ENCODE data around the gene TANC2. TPM values are rescaled to one million over a fixed set of nuclear protein-coding genes. Genes with fewer than 3 reads are reported as not detected.
A peak's percentile ranks its signal among the peaks of the same experiment; 100 is the strongest.

The TANC2 gene
- total and polyA plus RNA-seq, 2 donors = 5.8 to 101 TPM

DNA sequence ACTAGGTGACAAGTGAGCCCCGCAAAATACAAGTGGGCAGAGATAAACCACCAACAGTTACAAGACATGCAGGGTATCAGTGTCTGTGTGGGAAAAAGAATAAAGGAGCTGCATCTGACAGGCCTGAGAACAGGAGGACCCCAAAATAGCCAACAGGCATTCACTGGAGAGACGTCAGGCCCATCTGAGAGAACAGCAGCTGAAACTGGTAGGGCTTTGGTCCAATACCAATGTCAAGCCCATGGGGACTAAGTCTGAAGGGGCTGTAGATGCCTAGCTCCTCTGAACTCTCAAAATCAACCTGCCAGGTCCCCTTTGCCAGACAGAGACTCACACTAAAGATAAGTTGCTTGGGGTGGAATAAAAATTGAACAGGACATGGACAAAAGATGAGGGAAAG, 30.5 kb upstream of the TANC2 start:
- Histone ChIP-seq H3K27ac (ENCODE audit: low read depth) (no peak overlapping the region), H3K36me3 (ENCODE audit: insufficient read depth) (no peaks in the 10 kb centered on the region), H3K4me3 (ENCODE audit: low read depth, low read length) (no peak overlapping the region), H3K4me1 (ENCODE audit: insufficient read depth) (no peaks in the 10 kb centered on the region)
- DNase-seq (ENCODE audit: extremely low spot score) = no peak
- WGBS = 66% methylated on average over 2 of the region's 2 CpGs

DNA sequence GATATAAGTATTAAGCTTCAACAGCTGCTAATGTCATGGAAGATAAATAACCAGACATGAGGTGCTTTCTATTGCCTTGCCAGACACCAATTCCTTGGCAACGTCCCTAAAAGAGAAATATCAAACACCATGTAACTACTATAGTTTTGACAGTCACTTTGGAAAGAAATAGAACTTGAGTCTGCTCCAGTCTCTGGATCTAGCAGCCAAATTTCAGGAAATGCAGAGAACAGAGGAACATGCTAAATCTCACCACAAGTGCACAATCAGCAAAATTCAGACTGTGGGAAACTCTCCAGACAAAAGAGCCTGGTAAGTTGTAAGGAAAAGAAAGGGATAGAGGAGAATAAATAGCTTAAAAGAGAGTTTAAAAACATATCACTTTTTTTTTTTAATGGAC, 28.4 kb upstream of the TANC2 start:
- no peak for DNase-seq (ENCODE audit: extremely low spot score)
- no peak overlapping the region for H3K4me3 ChIP-seq (ENCODE audit: low read depth, low read length)
- H3K4me1 ChIP-seq (ENCODE audit: insufficient read depth) = no peaks in the 10 kb centered on the region
- no peak overlapping the region for H3K27ac ChIP-seq (ENCODE audit: low read depth)
- H3K36me3 ChIP-seq (ENCODE audit: insufficient read depth) = no peaks in the 10 kb centered on the region
- 21% methylated on average over 1 of the region's 1 CpG for WGBS

DNA sequence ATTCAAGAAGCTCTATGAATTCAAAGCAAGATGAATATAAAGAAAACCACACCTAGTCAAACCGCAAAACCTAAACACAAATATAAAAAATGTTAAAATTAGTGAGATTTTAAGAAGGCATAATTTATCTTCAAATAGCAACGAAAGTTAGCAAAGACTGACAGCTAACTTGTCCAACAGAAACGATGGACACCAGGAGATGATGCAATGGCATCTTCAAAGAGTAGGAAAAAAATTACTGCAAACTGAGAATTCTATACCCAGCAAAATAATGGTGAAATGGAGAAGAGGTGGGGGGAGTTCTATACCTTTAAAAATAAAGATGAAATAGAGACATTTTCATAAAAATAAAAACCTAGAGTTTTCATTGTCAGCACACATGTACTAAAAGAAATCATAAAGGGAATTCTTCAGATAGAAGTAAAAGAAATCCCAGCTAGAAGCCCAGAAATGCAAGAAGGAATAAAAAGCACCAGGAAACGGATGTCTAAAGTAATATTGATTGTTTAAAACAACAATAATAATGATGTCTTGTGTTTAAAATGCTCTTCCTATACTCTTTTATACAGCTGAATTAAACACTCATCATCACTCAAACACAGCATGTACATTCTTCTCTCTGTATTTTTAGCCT, 24.6 kb upstream of the TANC2 start:
- WGBS = 89% methylated on average over 4 of the region's 4 CpGs
- Histone ChIP-seq H3K27ac (ENCODE audit: low read depth) (no peak overlapping the region), H3K4me1 (ENCODE audit: insufficient read depth) (no peaks in the 10 kb centered on the region), H3K4me3 (ENCODE audit: low read depth, low read length) (no peak overlapping the region), H3K36me3 (ENCODE audit: insufficient read depth) (no peaks in the 10 kb centered on the region)
- no peak for DNase-seq (ENCODE audit: extremely low spot score)

DNA sequence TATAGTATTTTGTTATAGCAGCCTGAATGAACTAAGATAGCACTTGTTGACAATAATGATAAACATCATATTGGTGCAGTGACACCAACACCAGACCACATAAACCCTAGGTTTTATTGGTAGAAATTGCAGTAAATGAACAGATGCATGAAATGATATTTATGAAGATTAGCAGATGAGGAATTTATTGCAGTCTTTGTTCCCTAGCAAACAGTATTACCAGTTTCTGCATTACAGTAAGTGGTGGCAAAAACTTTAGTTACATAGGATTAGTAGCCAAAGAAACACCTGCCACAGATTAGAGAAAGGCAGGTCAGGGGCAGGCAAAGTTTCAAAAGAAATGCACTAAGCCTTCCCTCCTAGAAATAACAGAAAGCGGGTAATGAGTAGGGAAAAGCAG, 17.7 kb upstream of the TANC2 start:
- no peak for DNase-seq (ENCODE audit: extremely low spot score)
- H3K4me3 ChIP-seq (ENCODE audit: low read depth, low read length) = no peak overlapping the region
- no peaks in the 10 kb centered on the region for H3K36me3 ChIP-seq (ENCODE audit: insufficient read depth)
- H3K27ac ChIP-seq (ENCODE audit: low read depth) = no peak overlapping the region
- no peaks in the 10 kb centered on the region for H3K4me1 ChIP-seq (ENCODE audit: insufficient read depth)
- 98% methylated on average over 1 of the region's 1 CpG for WGBS

DNA sequence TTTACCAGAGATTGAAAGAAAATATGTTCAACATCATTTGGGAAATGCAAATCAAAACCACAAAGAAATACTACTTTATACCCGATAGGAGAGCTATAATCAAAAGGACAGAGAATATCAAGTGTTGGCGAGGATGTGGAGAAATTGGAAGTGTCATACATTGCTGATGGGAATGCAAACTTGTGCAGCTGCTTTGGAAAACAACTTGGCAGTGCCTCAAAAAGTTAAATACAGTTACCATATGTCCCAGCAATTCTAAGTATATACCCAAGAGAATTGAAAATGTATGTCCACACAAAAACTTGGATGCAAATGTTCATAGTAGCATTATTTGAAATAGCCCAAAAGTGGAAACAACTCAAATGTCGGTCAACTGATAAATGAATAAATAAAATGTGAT, 17.0 kb upstream of the TANC2 start:
- DNase-seq (ENCODE audit: extremely low spot score) = no peak
- Histone ChIP-seq H3K36me3 (ENCODE audit: insufficient read depth) (no peaks in the 10 kb centered on the region), H3K27ac (ENCODE audit: low read depth) (no peak overlapping the region), H3K4me1 (ENCODE audit: insufficient read depth) (no peaks in the 10 kb centered on the region), H3K4me3 (ENCODE audit: low read depth, low read length) (no peak overlapping the region)
- WGBS = 74% methylated on average over 3 of the region's 3 CpGs

DNA sequence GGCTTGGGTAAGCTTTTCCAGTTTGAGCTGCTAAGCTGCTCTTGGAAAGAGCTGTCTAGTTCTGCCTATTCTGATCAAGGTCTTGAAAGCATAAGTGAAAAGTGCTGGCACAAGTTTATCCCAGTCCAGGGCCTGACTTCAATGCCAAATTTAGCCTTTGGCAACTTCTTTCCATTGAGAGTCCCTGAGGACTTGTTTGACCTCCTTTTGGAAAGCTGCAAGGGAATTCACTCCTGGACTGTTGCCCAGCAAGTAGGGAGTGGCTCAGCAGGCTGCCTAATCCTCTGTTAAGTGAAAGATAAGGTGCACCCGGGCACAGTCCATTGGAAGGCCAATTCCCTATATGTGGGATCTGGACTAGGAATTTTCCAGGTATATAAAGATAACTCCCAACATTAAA, 16.0 kb upstream of the TANC2 start:
- no peaks in the 10 kb centered on the region for H3K4me1 ChIP-seq (ENCODE audit: insufficient read depth)
- no peak overlapping the region for H3K27ac ChIP-seq (ENCODE audit: low read depth)
- no peaks in the 10 kb centered on the region for H3K36me3 ChIP-seq (ENCODE audit: insufficient read depth)
- DNase-seq (ENCODE audit: extremely low spot score) = no peak
- H3K4me3 ChIP-seq (ENCODE audit: low read depth, low read length) = no peak overlapping the region
- WGBS = 15% methylated on average over 1 of the region's 1 CpG

DNA sequence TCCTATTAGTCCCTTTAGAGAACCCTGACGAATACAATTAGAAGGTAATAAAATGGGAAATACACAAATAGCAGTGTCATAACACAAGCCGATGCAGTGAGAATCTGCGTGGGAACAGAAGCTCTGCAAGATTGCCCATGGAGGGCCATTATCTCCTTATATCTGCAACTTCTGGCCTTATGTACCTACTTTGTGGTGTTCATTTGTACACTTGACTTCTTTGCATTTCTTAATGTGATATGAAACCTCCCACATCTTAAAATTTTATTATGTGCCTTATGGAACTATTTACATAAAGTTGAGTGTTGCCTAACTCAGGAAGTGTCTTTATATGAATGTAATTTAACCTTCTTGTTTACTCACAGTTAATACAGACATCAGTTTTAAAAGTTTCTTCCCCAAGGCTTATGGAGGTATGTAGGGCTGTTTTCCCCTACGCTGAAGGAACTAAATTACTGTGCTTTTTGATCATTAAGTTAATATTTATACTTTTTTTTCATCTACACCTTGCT, 10.1 kb upstream of the TANC2 start:
- WGBS = 80% methylated on average over 4 of the region's 4 CpGs
- Histone ChIP-seq H3K4me3 (ENCODE audit: low read depth, low read length) (no peak overlapping the region), H3K36me3 (ENCODE audit: insufficient read depth) (no peaks in the 10 kb centered on the region), H3K4me1 (ENCODE audit: insufficient read depth) (no peaks in the 10 kb centered on the region), H3K27ac (ENCODE audit: low read depth) (no peak overlapping the region)
- no peak for DNase-seq (ENCODE audit: extremely low spot score)

DNA sequence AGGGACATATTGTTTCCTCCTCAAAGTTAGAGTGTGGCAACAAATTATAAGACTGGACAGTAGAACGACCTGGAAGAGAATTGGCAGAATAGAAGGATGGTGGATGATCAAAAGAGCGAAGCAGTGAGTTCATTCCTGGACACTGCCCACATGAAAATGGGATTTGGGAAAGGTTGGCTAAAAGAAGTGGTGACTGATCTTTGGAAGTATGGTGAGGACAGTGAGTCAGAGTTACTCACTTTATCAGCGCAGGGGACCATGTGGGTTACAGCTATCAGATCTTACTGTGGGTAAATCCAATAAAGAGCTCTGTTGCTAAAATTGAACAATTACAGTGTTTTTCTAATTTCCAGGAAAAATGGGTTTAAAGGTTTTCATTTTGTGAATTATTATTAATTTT, 2.7 kb upstream of the TANC2 start:
- 80% methylated on average over 3 of the region's 3 CpGs for WGBS
- Histone ChIP-seq H3K4me3 (ENCODE audit: low read depth, low read length) (no peak overlapping the region), H3K4me1 (ENCODE audit: insufficient read depth) (no peaks in the 10 kb centered on the region), H3K27ac (ENCODE audit: low read depth) (no peak overlapping the region), H3K36me3 (ENCODE audit: insufficient read depth) (no peaks in the 10 kb centered on the region)
- DNase-seq (ENCODE audit: extremely low spot score) = no peak

DNA sequence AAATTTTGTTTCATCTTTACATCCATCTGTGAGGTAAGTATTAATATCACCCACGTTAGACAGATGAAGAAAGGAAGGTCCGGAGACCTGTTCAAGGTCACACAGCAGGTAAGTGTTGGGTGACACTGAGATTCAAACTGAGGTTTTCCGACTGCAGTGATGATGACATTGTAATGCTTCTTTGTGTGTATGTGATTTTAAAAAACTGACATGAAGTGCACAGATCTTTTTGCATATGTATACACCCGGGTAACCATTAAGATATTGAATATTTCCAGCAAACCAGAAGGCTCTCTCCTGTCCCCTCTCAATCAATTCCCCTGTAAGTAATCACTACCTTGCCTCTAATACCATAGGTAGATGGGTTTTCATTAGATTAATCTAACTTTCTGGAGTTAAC, 1.5 kb upstream of the TANC2 start:
- H3K27ac ChIP-seq (ENCODE audit: low read depth) = no peak overlapping the region
- 86% methylated on average over 4 of the region's 4 CpGs for WGBS
- DNase-seq (ENCODE audit: extremely low spot score) = no peak
- H3K4me3 ChIP-seq (ENCODE audit: low read depth, low read length) = no peak overlapping the region
- no peaks in the 10 kb centered on the region for H3K4me1 ChIP-seq (ENCODE audit: insufficient read depth)
- no peaks in the 10 kb centered on the region for H3K36me3 ChIP-seq (ENCODE audit: insufficient read depth)

DNA sequence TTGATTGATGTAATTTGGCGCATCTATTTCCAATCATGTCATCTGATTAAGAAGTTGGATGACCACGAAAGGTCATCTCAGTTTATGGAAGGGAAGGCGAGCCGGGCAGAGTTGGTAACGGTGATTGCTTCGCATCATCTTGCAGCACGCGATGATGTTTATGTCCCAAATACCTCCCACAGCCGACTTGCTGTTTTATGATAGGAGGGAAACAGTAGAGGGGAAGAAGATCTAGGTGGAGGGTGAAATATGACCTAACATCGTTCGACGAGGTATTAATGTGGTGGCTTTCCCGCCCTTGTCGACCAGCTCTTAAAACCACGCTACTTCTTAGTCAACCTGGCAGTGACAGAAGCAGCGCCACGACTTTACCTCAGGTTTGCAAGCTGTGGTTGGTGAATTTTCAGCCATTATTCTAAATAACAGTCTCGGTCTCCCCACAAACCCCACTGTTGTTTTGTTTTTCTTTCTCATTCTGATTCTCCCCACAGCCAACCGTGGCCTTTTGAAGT, 805 bp upstream of the TANC2 start:
- H3K27ac ChIP-seq (ENCODE audit: low read depth) = peak overlapping the region; percentile 56
- 66% methylated on average over 19 of the region's 19 CpGs for WGBS
- DNase-seq (ENCODE audit: extremely low spot score) = no peak
- no peaks in the 10 kb centered on the region for H3K36me3 ChIP-seq (ENCODE audit: insufficient read depth)
- H3K4me3 ChIP-seq (ENCODE audit: low read depth, low read length) = no peak overlapping the region
- H3K4me1 ChIP-seq (ENCODE audit: insufficient read depth) = no peaks in the 10 kb centered on the region

DNA sequence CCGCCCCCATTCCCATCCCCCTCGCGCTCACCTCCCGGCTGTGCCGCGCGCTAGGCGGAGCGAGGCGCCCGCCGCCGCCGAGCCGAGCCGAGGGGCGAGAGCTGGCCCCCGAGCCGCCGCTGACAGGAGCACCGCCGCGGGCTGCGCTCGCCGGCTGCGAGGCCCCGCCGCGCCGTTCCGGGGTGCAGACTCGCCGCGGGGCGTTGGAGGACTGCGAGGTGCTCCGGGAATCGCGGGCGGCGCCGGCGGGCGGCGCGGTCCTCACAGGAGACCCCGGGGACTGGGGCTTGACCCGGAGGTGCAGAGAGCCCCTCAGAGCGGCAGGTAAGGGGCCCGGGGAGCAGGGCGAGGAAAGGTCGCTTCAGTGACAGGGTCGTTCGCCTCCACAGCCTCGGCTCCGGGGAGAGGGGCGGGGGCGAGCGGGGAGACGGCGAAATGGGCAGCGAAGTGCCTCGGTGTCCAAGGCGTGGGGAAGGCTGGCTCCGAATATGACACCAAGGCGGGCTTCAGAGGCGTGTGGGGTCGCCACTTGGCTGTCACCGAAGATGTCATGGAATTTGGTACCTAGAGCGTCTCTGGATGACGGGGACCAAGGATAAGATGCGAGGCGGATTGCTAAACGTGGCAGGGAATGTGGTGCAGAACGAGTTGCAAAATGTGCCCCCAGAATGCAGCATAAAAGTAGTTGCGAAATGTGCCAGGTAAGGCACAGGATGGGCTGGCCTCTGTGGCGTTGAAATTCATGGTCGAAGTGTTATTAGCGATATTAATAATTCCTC, 580 bp downstream of the TANC2 start:
- Histone ChIP-seq H3K27ac (ENCODE audit: low read depth) (peak overlapping the region; percentile 89), H3K4me3 (ENCODE audit: low read depth, low read length) (peak overlapping the region; percentile 91), H3K4me1 (ENCODE audit: insufficient read depth) (no peaks in the 10 kb centered on the region), H3K36me3 (ENCODE audit: insufficient read depth) (no peaks in the 10 kb centered on the region)
- under 1% methylated on average over 80 of the region's 80 CpGs for whole genome bisulfite sequencing
- no peak for DNase-seq (ENCODE audit: extremely low spot score)

DNA sequence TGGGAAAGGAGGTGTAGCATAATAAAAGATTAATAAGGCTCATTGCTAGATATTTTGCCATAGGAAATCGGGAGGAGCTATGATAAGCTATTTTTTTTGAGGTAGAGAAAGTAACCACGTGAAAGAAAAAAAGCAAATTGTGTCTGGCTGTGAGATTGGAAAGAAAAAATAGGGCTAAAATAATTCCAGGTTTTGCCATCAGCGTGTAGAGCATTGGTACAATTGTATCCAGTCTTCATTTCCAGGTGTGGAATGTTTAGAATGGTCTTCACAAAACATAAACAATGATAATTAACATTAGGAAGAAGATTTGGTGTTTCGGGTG, 1.1 kb downstream of the TANC2 start:
- WGBS = 16% methylated on average over 4 of the region's 4 CpGs
- H3K36me3 ChIP-seq (ENCODE audit: insufficient read depth) = no peaks in the 10 kb centered on the region
- DNase-seq (ENCODE audit: extremely low spot score) = no peak
- H3K27ac ChIP-seq (ENCODE audit: low read depth) = no peak overlapping the region
- no peaks in the 10 kb centered on the region for H3K4me1 ChIP-seq (ENCODE audit: insufficient read depth)
- H3K4me3 ChIP-seq (ENCODE audit: low read depth, low read length) = peak overlapping the region; percentile 91

DNA sequence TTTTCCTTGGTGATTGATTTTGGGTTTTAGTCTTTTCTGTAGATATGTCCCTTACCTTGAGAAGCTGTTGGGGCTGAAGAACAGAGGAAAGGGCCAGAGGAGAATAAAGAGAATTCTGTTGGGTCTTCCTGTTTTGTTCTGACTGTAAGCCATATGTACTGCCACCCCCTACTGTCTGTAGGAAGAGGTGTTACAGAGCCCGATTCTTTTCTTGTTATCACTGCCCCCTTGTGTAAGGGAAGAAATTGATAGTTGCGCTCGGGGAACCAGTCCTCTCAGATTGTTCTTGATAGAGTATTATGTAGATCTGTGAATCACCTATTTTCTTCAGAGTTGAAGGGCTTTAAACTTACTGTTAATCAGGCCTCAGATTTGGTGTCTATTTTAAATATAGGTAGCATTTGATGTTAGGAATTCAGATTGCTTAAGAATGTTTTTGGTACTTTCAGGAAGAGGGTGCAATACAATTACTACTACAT, 2.4 kb downstream of the TANC2 start:
- 3% methylated on average over 3 of the region's 3 CpGs for WGBS
- Histone ChIP-seq H3K4me3 (ENCODE audit: low read depth, low read length) (no peak overlapping the region), H3K27ac (ENCODE audit: low read depth) (no peak overlapping the region), H3K36me3 (ENCODE audit: insufficient read depth) (no peaks in the 10 kb centered on the region), H3K4me1 (ENCODE audit: insufficient read depth) (no peaks in the 10 kb centered on the region)
- peak; percentile 62 for DNase-seq (ENCODE audit: extremely low spot score)

DNA sequence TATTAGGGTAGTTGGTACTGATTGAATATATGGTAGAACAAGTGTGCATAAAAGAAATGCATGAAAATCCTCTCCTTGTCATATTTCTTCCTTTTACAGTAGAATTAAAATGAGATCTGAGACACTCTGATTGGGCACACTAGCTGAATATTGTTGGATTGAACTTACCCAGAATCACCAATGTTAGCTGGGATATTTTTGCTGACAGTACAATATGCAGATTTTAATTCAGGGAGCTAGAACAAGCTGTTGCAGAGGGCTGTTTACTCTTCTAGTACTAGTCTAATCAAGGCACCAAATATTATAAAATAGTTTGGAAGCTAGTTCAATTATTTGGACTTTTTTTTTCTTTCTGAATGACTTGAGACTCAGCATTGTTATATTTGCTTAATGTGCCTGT, 4.6 kb downstream of the TANC2 start:
- no peak for DNase-seq (ENCODE audit: extremely low spot score)
- H3K4me1 ChIP-seq (ENCODE audit: insufficient read depth) = no peaks in the 10 kb centered on the region
- no peak overlapping the region for H3K27ac ChIP-seq (ENCODE audit: low read depth)
- H3K4me3 ChIP-seq (ENCODE audit: low read depth, low read length) = no peak overlapping the region
- H3K36me3 ChIP-seq (ENCODE audit: insufficient read depth) = no peaks in the 10 kb centered on the region
